Activated CD4-positive, CD25-positive, alpha-beta regulatory T cell (primary cell): ENCODE data around the gene PTRHD1.

Source experiments
- DNase-seq, 4 experiments: peaks; one replicate each; lab custom pipeline; 2025; lab: John Stamatoyannopoulos, UW

Gene PTRHD1

GRCh38 chr2:24830351-24830750 lies 37.2 kb upstream of the PTRHD1 start:
- no peak for DNase-seq

- no peak for DNase-seq
Observed at GRCh38 chr2:24828238-24828996, 35.2 kb upstream of the PTRHD1 start.

GRCh38 chr2:24827321-24828237 lies 34.4 kb upstream of the PTRHD1 start:
- DNase-seq, result peak; percentile 22 to 58 (median 52)

- no peak for DNase-seq
Observed at GRCh38 chr2:24826773-24827145, 33.6 kb upstream of the PTRHD1 start.

GRCh38 chr2:24825883-24826772 lies 32.9 kb upstream of the PTRHD1 start:
- no peak for DNase-seq

GRCh38 chr2:24824966-24825882 lies 32.0 kb upstream of the PTRHD1 start:
- DNase-seq, result no peak

GRCh38 chr2:24824071-24824588 lies 30.9 kb upstream of the PTRHD1 start:
- no peak for DNase-seq

GRCh38 chr2:24822049-24822706 lies 29.0 kb upstream of the PTRHD1 start:
- no peak for DNase-seq

- DNase-seq, result no peak
Observed at GRCh38 chr2:24821433-24821891, 28.3 kb upstream of the PTRHD1 start.

GRCh38 chr2:24820598-24821432 lies 27.6 kb upstream of the PTRHD1 start:
- DNase-seq, result no peak

- no peak for DNase-seq
Observed at GRCh38 chr2:24820175-24820513, 27.0 kb upstream of the PTRHD1 start.

- DNase-seq, result no peak
Observed at GRCh38 chr2:24819442-24820174, 26.4 kb upstream of the PTRHD1 start.

- DNase-seq, result no peak
Observed at GRCh38 chr2:24818721-24819167, 25.6 kb upstream of the PTRHD1 start.

- DNase-seq, result no peak
Observed at GRCh38 chr2:24816884-24817283, 23.7 kb upstream of the PTRHD1 start.

GRCh38 chr2:24816404-24816803 lies 23.2 kb upstream of the PTRHD1 start:
- no peak for DNase-seq

GRCh38 chr2:24815171-24815570 lies 22.0 kb upstream of the PTRHD1 start:
- no peak for DNase-seq

GRCh38 chr2:24814516-24814915 lies 21.3 kb upstream of the PTRHD1 start:
- DNase-seq, result no peak

- no peak for DNase-seq
Observed at GRCh38 chr2:24813691-24814137, 20.5 kb upstream of the PTRHD1 start.
